HEK293 (cell line): Measurements from ENCODE around the gene DHDH.

Experiments used
- CTCF ChIA-PET: fragments of 350-600 bp; formaldehyde crosslinking; extraction: SDS; loops from one replicate; lab custom pipeline; 2021; ENCODE audit warnings: antibody characterized with exemption; lab: Yijun Ruan, JAX
- POLR2A ChIA-PET: fragments of 300-600 bp; formaldehyde crosslinking; extraction: SDS; loops from one replicate; lab custom pipeline; 2020; ENCODE audit warnings: antibody characterized with exemption, inconsistent platforms; lab: Yijun Ruan, JAX
- H3K27ac ChIP-seq: fragments of 200-500 bp; sonication (Bioruptor generic); 2 replicates; pipeline ENCODE4 v1.5.1; 2014; ENCODE audit warnings: low read depth, low read length, control low read depth, inconsistent platforms; ENCODE audit errors: extremely low read depth
- H3K36me3 ChIP-seq, 2 experiments: fragments of 200-500 bp in 1 of 2; sonication (Bioruptor generic) in 1 of 2; 1 replicate in 1 of 2; 2 replicates in 1 of 2; pipeline ENCODE4 v1.5.1; 2014 to 2017; ENCODE audit warnings: inconsistent platforms in 2 of 2, low read length in 2 of 2; ENCODE audit not compliant: control insufficient read depth in 2 of 2, insufficient read depth in 1 of 2
- H3K4me1 ChIP-seq: fragments of 200-500 bp; sonication (Bioruptor generic); 2 replicates; pipeline ENCODE4 v1.5.1; 2014; ENCODE audit warnings: mild to moderate bottlenecking, low read length, inconsistent platforms; ENCODE audit not compliant: control insufficient read depth, insufficient read depth
- H3K4me3 ChIP-seq: 2 replicates; pipeline ENCODE4 v1.5.1; 2011; ENCODE audit warnings: low read depth, mild to moderate bottlenecking, control low read depth, low read length, moderate library complexity
- H3K9me3 ChIP-seq: fragments of 200-500 bp; sonication (Bioruptor generic); 2 replicates; pipeline ENCODE4 v1.5.1; 2014; ENCODE audit warnings: low read depth, low read length, inconsistent platforms; ENCODE audit not compliant: control insufficient read depth, insufficient read depth
- BCL11B ChIP-seq: fragments of 450-650 bp; formaldehyde crosslinking; IDR thresholded peaks from 2 replicates; pipeline ENCODE4 v1.5.1; 2016; ENCODE audit warnings: low read depth, missing biosample characterization, missing genetic modification characterization
- EGR2 ChIP-seq: fragments of 450-650 bp; formaldehyde crosslinking; IDR thresholded peaks from 2 replicates; pipeline ENCODE4 v1.5.1; 2016; ENCODE audit warnings: low read depth, missing biosample characterization, missing genetic modification characterization
- FEZF1 ChIP-seq: fragments of 450-650 bp; formaldehyde crosslinking; IDR thresholded peaks from 2 replicates; pipeline ENCODE4 v1.5.1; 2016; ENCODE audit warnings: missing biosample characterization, missing genetic modification characterization
- GLIS1 ChIP-seq: fragments of 450-650 bp; formaldehyde crosslinking; IDR thresholded peaks from 2 replicates; pipeline ENCODE4 v1.5.1; 2016; ENCODE audit warnings: missing biosample characterization, missing genetic modification characterization
- GLIS2 ChIP-seq: fragments of 450-650 bp; formaldehyde crosslinking; IDR thresholded peaks from 2 replicates; pipeline ENCODE4 v1.5.1; 2016; ENCODE audit warnings: missing biosample characterization, missing genetic modification characterization
- KLF1 ChIP-seq: fragments of 450-650 bp; formaldehyde crosslinking; IDR thresholded peaks from 2 replicates; pipeline ENCODE4 v1.5.1; 2016; ENCODE audit warnings: missing biosample characterization, missing genetic modification characterization
- KLF10 ChIP-seq: fragments of 450-650 bp; IDR thresholded peaks from 2 replicates; pipeline ENCODE4 v1.5.1; 2018; ENCODE audit warnings: missing biosample characterization, mild to moderate bottlenecking, missing genetic modification characterization
- KLF8 ChIP-seq: fragments of 450-650 bp; formaldehyde crosslinking; IDR thresholded peaks from 2 replicates; pipeline ENCODE4 v1.5.1; 2016; ENCODE audit warnings: missing biosample characterization, missing genetic modification characterization
- MEIS1 ChIP-seq: sonication (generic); formaldehyde crosslinking; IDR thresholded peaks from 2 replicates; pipeline ENCODE4 v1.8.1; 2022; ENCODE audit warnings: missing genetic modification reagents, mild to moderate bottlenecking, borderline replicate concordance
- SP2 ChIP-seq: fragments of 450-650 bp; formaldehyde crosslinking; IDR thresholded peaks from 2 replicates; pipeline ENCODE4 v1.5.1; 2016; ENCODE audit warnings: missing biosample characterization, missing genetic modification characterization
- SP3 ChIP-seq: fragments of 450-650 bp; formaldehyde crosslinking; IDR thresholded peaks from 2 replicates; pipeline ENCODE4 v1.5.1; 2016; ENCODE audit warnings: missing biosample characterization, missing genetic modification characterization
- ZBTB48 ChIP-seq: fragments of 450-650 bp; formaldehyde crosslinking; IDR thresholded peaks from 2 replicates; pipeline ENCODE4 v1.5.1; 2016; ENCODE audit warnings: missing biosample characterization, missing genetic modification characterization
- ZEB2 ChIP-seq: fragments of 450-650 bp; formaldehyde crosslinking; IDR thresholded peaks from 2 replicates; pipeline ENCODE4 v1.5.1; 2016; ENCODE audit warnings: missing biosample characterization, missing genetic modification characterization
- ZFHX2 ChIP-seq: fragments of 450-650 bp; formaldehyde crosslinking; conservative IDR thresholded peaks from 2 replicates; pipeline ENCODE4 v1.5.1; 2016; ENCODE audit warnings: missing biosample characterization, missing genetic modification characterization
- ZNF146 ChIP-seq: fragments of 450-650 bp; formaldehyde crosslinking; IDR thresholded peaks from 2 replicates; pipeline ENCODE4 v1.5.1; 2016; ENCODE audit warnings: missing biosample characterization, missing genetic modification characterization
- ZNF169 ChIP-seq: fragments of 450-650 bp; formaldehyde crosslinking; IDR thresholded peaks from 2 replicates; pipeline ENCODE4 v1.5.1; 2016; ENCODE audit warnings: missing biosample characterization, missing genetic modification characterization
- ZNF174 ChIP-seq: fragments of 450-650 bp; formaldehyde crosslinking; IDR thresholded peaks from 2 replicates; pipeline ENCODE4 v1.5.0; 2017; ENCODE audit warnings: missing biosample characterization, mild to moderate bottlenecking, missing genetic modification characterization
- ZNF175 ChIP-seq: fragments of 450-650 bp; formaldehyde crosslinking; IDR thresholded peaks from 2 replicates; pipeline ENCODE4 v1.5.1; 2016; ENCODE audit warnings: missing biosample characterization, missing genetic modification characterization
- ZNF341 ChIP-seq: fragments of 450-650 bp; formaldehyde crosslinking; IDR thresholded peaks from 2 replicates; pipeline ENCODE4; 2016; ENCODE audit warnings: low read depth, missing biosample characterization, missing genetic modification characterization
- ZNF366 ChIP-seq: fragments of 450-650 bp; formaldehyde crosslinking; conservative IDR thresholded peaks from 2 replicates; pipeline ENCODE4 v1.5.1; 2016; ENCODE audit warnings: missing biosample characterization, missing genetic modification characterization
- ZNF391 ChIP-seq: fragments of 450-650 bp; formaldehyde crosslinking; IDR thresholded peaks from 2 replicates; pipeline ENCODE4 v1.5.1; 2016; ENCODE audit warnings: low read depth, missing biosample characterization, missing genetic modification characterization, borderline replicate concordance
- ZNF394 ChIP-seq: fragments of 450-650 bp; formaldehyde crosslinking; IDR thresholded peaks from 2 replicates; pipeline ENCODE4 v1.5.1; 2016; ENCODE audit warnings: missing biosample characterization, missing genetic modification characterization, mild to moderate bottlenecking, moderate library complexity, borderline replicate concordance
- ZNF426 ChIP-seq: fragments of 450-650 bp; formaldehyde crosslinking; IDR thresholded peaks from 2 replicates; pipeline ENCODE4 v1.5.1; 2017; ENCODE audit warnings: missing biosample characterization, missing genetic modification characterization, mild to moderate bottlenecking, inconsistent platforms, moderate library complexity
- ZNF514 ChIP-seq: fragments of 450-650 bp; formaldehyde crosslinking; IDR thresholded peaks from 2 replicates; pipeline ENCODE4 v1.5.1; 2016; ENCODE audit warnings: missing biosample characterization, missing genetic modification characterization
- ZNF544 ChIP-seq: fragments of 450-650 bp; formaldehyde crosslinking; IDR thresholded peaks from 2 replicates; pipeline ENCODE4 v1.5.0; 2017; ENCODE audit warnings: missing biosample characterization, missing genetic modification characterization
- ZNF600 ChIP-seq: fragments of 450-650 bp; formaldehyde crosslinking; IDR thresholded peaks from 2 replicates; pipeline ENCODE4 v1.5.1; 2016; ENCODE audit warnings: missing biosample characterization, missing genetic modification characterization
- ZNF621 ChIP-seq: fragments of 450-650 bp; formaldehyde crosslinking; IDR thresholded peaks from 2 replicates; pipeline ENCODE4 v1.5.1; 2017; ENCODE audit warnings: missing biosample characterization, missing genetic modification characterization
- ZNF629 ChIP-seq: fragments of 450-650 bp; formaldehyde crosslinking; IDR thresholded peaks from 2 replicates; pipeline ENCODE4 v1.5.1; 2017; ENCODE audit warnings: missing biosample characterization, missing genetic modification characterization
- ZNF791 ChIP-seq: fragments of 450-650 bp; formaldehyde crosslinking; IDR thresholded peaks from 2 replicates; pipeline ENCODE4 v1.5.1; 2016; ENCODE audit warnings: missing biosample characterization, missing genetic modification characterization
- ZNF792 ChIP-seq: fragments of 450-650 bp; formaldehyde crosslinking; IDR thresholded peaks from 2 replicates; pipeline ENCODE4 v1.5.1; 2016; ENCODE audit warnings: missing biosample characterization, missing genetic modification characterization
- ZSCAN30 ChIP-seq: fragments of 450-650 bp; IDR thresholded peaks from 2 replicates; pipeline ENCODE4 v1.5.1; 2018; ENCODE audit warnings: missing biosample characterization, mild to moderate bottlenecking, missing genetic modification characterization, moderate library complexity
- TF ChIP-seq, protein P1 (sequence below): fragments of 450-650 bp; formaldehyde crosslinking; IDR thresholded peaks from 2 replicates; pipeline ENCODE4 v1.5.1; 2017; ENCODE audit warnings: missing biosample characterization, missing genetic modification characterization
- TF ChIP-seq, protein P2 (sequence below): fragments of 450-650 bp; formaldehyde crosslinking; IDR thresholded peaks from 2 replicates; pipeline ENCODE4 v1.5.1; 2017; ENCODE audit warnings: missing biosample characterization, mild to moderate bottlenecking, missing genetic modification characterization, moderate library complexity
- TF ChIP-seq, protein P3 (sequence below): fragments of 450-650 bp; formaldehyde crosslinking; IDR thresholded peaks from 2 replicates; pipeline ENCODE4 v1.5.1; 2016; ENCODE audit warnings: missing biosample characterization, missing genetic modification characterization

Gene DHDH

DNA sequence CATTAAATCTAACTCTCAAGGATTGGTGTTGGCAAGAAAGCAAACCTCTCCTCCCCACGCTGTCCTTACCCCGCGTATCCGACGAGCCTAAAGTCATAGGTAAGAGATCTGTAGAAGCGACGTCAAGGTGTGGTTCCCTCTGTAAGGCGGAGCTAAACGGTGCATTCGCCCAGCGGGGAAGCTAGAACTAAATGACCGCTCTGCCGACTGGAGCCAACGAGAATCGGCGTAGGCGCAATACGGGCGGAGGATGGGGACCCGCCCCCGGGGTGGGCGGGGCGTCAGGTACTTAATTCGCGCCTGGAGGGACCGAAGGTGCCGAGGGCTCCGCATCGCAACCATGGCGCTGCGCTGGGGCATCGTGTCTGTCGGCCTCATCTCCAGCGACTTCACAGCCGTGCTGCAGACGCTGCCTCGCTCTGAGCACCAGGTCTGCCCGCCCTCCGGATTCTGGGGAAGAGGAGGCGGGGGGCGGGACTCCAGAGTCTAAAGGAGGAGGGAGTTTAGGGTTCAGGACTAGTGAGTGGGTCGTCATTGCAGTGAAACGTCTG lies at the start of gene DHDH:
TSS of gene DHDH (plus strand) at position 318 of the 551 bp plus-strand sequence. CDS start at position 341, 23 bp downstream.
- Histone ChIP-seq H3K4me1 (peaks cover 3% of the 10 kb centered on the region; the same call in 1 of the 2 replicates), H3K27ac (no peak within 1 kb of the TSS), H3K36me3 (no peaks in the 10 kb centered on the region), H3K4me3 (peak within 1 kb of the TSS; percentile 35), H3K9me3 (no peaks in the 10 kb centered on the region)
- CTCF ChIA-PET = interaction anchor here (0.6 to 2.0 kb wide), 8 partner anchors 9 to 145 kb away, joined by 3 to 14 read pairs (median 6); partner anchors contain the start of gene BAX
- POLR2A ChIA-PET = interaction anchor here (0.6 to 2.0 kb wide), 16 partner anchors 7 to 213 kb away, joined by 3 to 18 read pairs (median 4); partner anchors contain the start of genes BAX, GYS1, NUCB1 and PPP1R15A
- no peak for TF ChIP-seq ZNF175 (tag by site-specific recombination)
- TF ChIP-seq, protein P1, sequence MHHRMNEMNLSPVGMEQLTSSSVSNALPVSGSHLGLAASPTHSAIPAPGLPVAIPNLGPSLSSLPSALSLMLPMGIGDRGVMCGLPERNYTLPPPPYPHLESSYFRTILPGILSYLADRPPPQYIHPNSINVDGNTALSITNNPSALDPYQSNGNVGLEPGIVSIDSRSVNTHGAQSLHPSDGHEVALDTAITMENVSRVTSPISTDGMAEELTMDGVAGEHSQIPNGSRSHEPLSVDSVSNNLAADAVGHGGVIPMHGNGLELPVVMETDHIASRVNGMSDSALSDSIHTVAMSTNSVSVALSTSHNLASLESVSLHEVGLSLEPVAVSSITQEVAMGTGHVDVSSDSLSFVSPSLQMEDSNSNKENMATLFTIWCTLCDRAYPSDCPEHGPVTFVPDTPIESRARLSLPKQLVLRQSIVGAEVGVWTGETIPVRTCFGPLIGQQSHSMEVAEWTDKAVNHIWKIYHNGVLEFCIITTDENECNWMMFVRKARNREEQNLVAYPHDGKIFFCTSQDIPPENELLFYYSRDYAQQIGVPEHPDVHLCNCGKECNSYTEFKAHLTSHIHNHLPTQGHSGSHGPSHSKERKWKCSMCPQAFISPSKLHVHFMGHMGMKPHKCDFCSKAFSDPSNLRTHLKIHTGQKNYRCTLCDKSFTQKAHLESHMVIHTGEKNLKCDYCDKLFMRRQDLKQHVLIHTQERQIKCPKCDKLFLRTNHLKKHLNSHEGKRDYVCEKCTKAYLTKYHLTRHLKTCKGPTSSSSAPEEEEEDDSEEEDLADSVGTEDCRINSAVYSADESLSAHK (tag by site-specific recombination) = no peak
- TF ChIP-seq KLF10 (tag by site-specific recombination) = peak; percentile 50; the same call in 1 of the 2 replicates
- TF ChIP-seq ZNF341 = peak; percentile 66
- TF ChIP-seq GLIS1 (tag by site-specific recombination) = peak; percentile 63
- peak; percentile 91 for TF ChIP-seq ZFHX2 (tag by site-specific recombination)
- no peak for TF ChIP-seq ZNF174 (tag by site-specific recombination)
- TF ChIP-seq FEZF1 (tag by site-specific recombination) = 0 out of 2 replicates have a peak, but pooled peaks have one; percentile 17
- TF ChIP-seq EGR2 (tag by site-specific recombination) = peak; percentile 82
- no peak for TF ChIP-seq ZNF146 (tag by site-specific recombination)
- TF ChIP-seq KLF1 (tag by site-specific recombination) = peak; percentile 73
- no peak for TF ChIP-seq BCL11B (tag by site-specific recombination)
- TF ChIP-seq ZNF169 = no peak
- TF ChIP-seq ZNF791 (tag by site-specific recombination) = no peak
- peak; percentile 87 for TF ChIP-seq ZNF600 (tag by site-specific recombination)
- peak; percentile 73 for TF ChIP-seq ZEB2 (tag by site-specific recombination)
- TF ChIP-seq ZNF629 (tag by site-specific recombination) = peak; percentile 52; the same call in 1 of the 2 replicates
- TF ChIP-seq ZNF426 (tag by site-specific recombination) = no peak
- peak; percentile 69; the same call in 1 of the 2 replicates for TF ChIP-seq ZSCAN30 (tag by site-specific recombination)
- no peak for TF ChIP-seq ZNF514 (tag by site-specific recombination)
- TF ChIP-seq SP2 (tag by site-specific recombination) = peak; percentile 96
- peak; percentile 83; the same call in 1 of the 2 replicates for TF ChIP-seq KLF8
- TF ChIP-seq ZNF366 (tag by site-specific recombination) = 0 out of 2 replicates have a peak, but pooled peaks have one; percentile 30
- TF ChIP-seq, protein P2, sequence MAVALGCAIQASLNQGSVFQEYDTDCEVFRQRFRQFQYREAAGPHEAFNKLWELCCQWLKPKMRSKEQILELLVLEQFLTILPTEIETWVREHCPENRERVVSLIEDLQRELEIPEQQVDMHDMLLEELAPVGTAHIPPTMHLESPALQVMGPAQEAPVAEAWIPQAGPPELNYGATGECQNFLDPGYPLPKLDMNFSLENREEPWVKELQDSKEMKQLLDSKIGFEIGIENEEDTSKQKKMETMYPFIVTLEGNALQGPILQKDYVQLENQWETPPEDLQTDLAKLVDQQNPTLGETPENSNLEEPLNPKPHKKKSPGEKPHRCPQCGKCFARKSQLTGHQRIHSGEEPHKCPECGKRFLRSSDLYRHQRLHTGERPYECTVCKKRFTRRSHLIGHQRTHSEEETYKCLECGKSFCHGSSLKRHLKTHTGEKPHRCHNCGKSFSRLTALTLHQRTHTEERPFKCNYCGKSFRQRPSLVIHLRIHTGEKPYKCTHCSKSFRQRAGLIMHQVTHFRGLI (tag by site-specific recombination) = no peak
- TF ChIP-seq ZNF544 (tag by site-specific recombination) = no peak
- TF ChIP-seq SP3 (tag by site-specific recombination) = peak; percentile 97
- 0 out of 2 replicates have a peak, but pooled peaks have one; percentile 36 for TF ChIP-seq GLIS2 (tag by site-specific recombination)
- no peak for TF ChIP-seq MEIS1 (CRISPR knock-in tag)
- no peak for TF ChIP-seq ZNF621 (tag by site-specific recombination)
- no peak for TF ChIP-seq ZNF391 (tag by site-specific recombination)
- TF ChIP-seq ZNF792 (tag by site-specific recombination) = no peak
- 0 out of 2 replicates have a peak, but pooled peaks have one; percentile 10 for TF ChIP-seq ZNF394 (tag by site-specific recombination)
- TF ChIP-seq ZBTB48 (tag by site-specific recombination) = peak; percentile 67; the same call in 1 of the 2 replicates
- TF ChIP-seq, protein P3, sequence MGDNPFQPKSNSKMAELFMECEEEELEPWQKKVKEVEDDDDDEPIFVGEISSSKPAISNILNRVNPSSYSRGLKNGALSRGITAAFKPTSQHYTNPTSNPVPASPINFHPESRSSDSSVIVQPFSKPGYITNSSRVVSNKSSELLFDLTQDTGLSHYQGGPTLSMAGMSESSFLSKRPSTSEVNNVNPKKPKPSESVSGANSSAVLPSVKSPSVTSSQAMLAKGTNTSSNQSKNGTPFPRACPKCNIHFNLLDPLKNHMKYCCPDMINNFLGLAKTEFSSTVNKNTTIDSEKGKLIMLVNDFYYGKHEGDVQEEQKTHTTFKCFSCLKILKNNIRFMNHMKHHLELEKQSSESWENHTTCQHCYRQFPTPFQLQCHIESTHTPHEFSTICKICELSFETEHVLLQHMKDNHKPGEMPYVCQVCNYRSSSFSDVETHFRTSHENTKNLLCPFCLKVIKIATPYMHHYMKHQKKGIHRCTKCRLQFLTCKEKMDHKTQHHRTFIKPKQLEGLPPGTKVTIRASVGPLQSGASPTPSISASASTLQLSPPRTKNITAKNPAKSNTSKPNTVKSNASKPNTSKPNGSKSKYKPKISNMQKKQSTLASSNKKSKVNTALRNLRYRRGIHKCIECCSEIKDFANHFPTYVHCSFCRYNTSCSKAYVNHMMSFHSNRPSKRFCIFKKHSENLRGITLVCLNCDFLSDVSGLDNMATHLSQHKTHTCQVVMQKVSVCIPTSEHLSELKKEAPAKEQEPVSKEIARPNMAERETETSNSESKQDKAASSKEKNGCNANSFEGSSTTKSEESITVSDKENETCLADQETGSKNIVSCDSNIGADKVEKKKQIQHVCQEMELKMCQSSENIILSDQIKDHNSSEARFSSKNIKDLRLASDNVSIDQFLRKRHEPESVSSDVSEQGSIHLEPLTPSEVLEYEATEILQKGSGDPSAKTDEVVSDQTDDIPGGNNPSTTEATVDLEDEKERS (tag by site-specific recombination) = no peak
